HG03460 (cell line): ENCODE measurements around the gene KRTAP5-4.

Source experiments
- ATAC-seq: cut with Tn5 transposase; IDR thresholded peaks from one replicate; pipeline ENCODE4 v1.9.1; 2021; ENCODE audit not compliant: unreplicated experiment

The KRTAP5-4 gene

GRCh38 chr11:1574238-1574932 is 47.6 kb downstream of the KRTAP5-4 start:
- no peak for ATAC-seq

- no peak for ATAC-seq
Observed at GRCh38 chr11:1573903-1574237, 48.1 kb downstream of the KRTAP5-4 start.

GRCh38 chr11:1573077-1573902 is 48.6 kb downstream of the KRTAP5-4 start:
- ATAC-seq = no peak

GRCh38 chr11:1572197-1573076 is 49.5 kb downstream of the KRTAP5-4 start, which contains the start of gene DUSP8:
Gene DUSP8, minus strand, starts transcription at chr11:1572271. Its CDS starts 6,445 bp downstream, at chr11:1565826.
- ATAC-seq = peak; percentile 49

GRCh38 chr11:1571760-1572196 is 50.2 kb downstream of the KRTAP5-4 start:
- no peak for ATAC-seq
